ENCODE results near the gene C2. TPM values are rescaled to one million over a fixed set of nuclear protein-coding genes. Genes with fewer than 3 reads are reported as not detected.

Gene C2
- total RNA-seq, 1 donor from 2014 or later: 2.7 TPM

GRCh38 chr6:31965700-31966099 lies 38.2 kb downstream of the C2 start:
- peaks cover 43% of the 10 kb centered on the region for H3K36me3 Mint-ChIP-seq
- H3K27ac Mint-ChIP-seq: no peak overlapping the region
- no peaks in the 10 kb centered on the region for H3K4me1 Mint-ChIP-seq
- H3K9me3 Mint-ChIP-seq: no peaks in the 10 kb centered on the region
- H3K4me3 Mint-ChIP-seq: no peak overlapping the region
- no peak for DNase-seq (ENCODE audit: low spot score in 2 of 2, unreplicated experiment in 2 of 2)
- no peak for TF ChIP-seq CTCF (IDR thresholded peaks at IDR 0.05; ENCODE audit: unreplicated experiment)
- H3K27me3 Mint-ChIP-seq (ENCODE audit: low read depth): no peaks in the 10 kb centered on the region

GRCh38 chr6:31966506-31966905 lies 39.0 kb downstream of the C2 start:
- H3K4me1 Mint-ChIP-seq: peaks cover 2% of the 10 kb centered on the region
- H3K4me3 Mint-ChIP-seq: no peak overlapping the region
- H3K27ac Mint-ChIP-seq: no peak overlapping the region
- no peaks in the 10 kb centered on the region for H3K27me3 Mint-ChIP-seq (ENCODE audit: low read depth)
- no peaks in the 10 kb centered on the region for H3K9me3 Mint-ChIP-seq
- no peak for DNase-seq (ENCODE audit: low spot score in 2 of 2, unreplicated experiment in 2 of 2)
- no peak for TF ChIP-seq CTCF (IDR thresholded peaks at IDR 0.05; ENCODE audit: unreplicated experiment)
- H3K36me3 Mint-ChIP-seq: peaks cover 38% of the 10 kb centered on the region

- peaks cover 30% of the 10 kb centered on the region for H3K36me3 Mint-ChIP-seq
- no peaks in the 10 kb centered on the region for H3K9me3 Mint-ChIP-seq
- no peak overlapping the region for H3K4me3 Mint-ChIP-seq
- no peak for TF ChIP-seq CTCF (IDR thresholded peaks at IDR 0.05; ENCODE audit: unreplicated experiment)
- no peak for DNase-seq (ENCODE audit: low spot score in 2 of 2, unreplicated experiment in 2 of 2)
- no peaks in the 10 kb centered on the region for H3K27me3 Mint-ChIP-seq (ENCODE audit: low read depth)
- H3K4me1 Mint-ChIP-seq: peaks cover 5% of the 10 kb centered on the region
- no peak overlapping the region for H3K27ac Mint-ChIP-seq
Observed at GRCh38 chr6:31966997-31967925, 39.7 kb downstream of the C2 start.

- Mint-ChIP-seq H3K4me1 (peaks cover 10% of the 10 kb centered on the region), H3K4me3 (no peak overlapping the region), H3K27me3 (ENCODE audit: low read depth) (no peaks in the 10 kb centered on the region), H3K36me3 (peaks cover 25% of the 10 kb centered on the region), H3K27ac (no peak overlapping the region), H3K9me3 (no peaks in the 10 kb centered on the region)
- no peak for TF ChIP-seq CTCF (IDR thresholded peaks at IDR 0.05; ENCODE audit: unreplicated experiment)
- DNase-seq (ENCODE audit: low spot score in 2 of 2, unreplicated experiment in 2 of 2): no peak
Observed at GRCh38 chr6:31967926-31968320, 40.4 kb downstream of the C2 start.

- Mint-ChIP-seq H3K4me3 (no peak overlapping the region), H3K27me3 (ENCODE audit: low read depth) (no peaks in the 10 kb centered on the region), H3K9me3 (no peaks in the 10 kb centered on the region), H3K27ac (no peak overlapping the region), H3K36me3 (peaks cover 23% of the 10 kb centered on the region), H3K4me1 (peaks cover 14% of the 10 kb centered on the region)
- DNase-seq (ENCODE audit: low spot score in 2 of 2, unreplicated experiment in 2 of 2): no peak
- no peak for TF ChIP-seq CTCF (IDR thresholded peaks at IDR 0.05; ENCODE audit: unreplicated experiment)
Observed at GRCh38 chr6:31968326-31968725, 40.8 kb downstream of the C2 start.
